SU-DHL-6 (cell line): Measurements from ENCODE around the gene DSN1.

Source experiments
- EZH2phosphoT487 ChIP-seq: fragments of 200-600 bp; sonication (generic), shearing (Covaris generic); conservative IDR thresholded peaks from 2 replicates; pipeline ENCODE4 v1.6.1; 2018; ENCODE audit warnings: mild to moderate bottlenecking, antibody characterized with exemption, low read length, moderate library complexity, mixed read lengths
- TF ChIP-seq, protein P1 (sequence below): fragments of 200-600 bp; sonication (generic); IDR thresholded peaks from one replicate; pipeline ENCODE4 v1.5.1; 2017; ENCODE audit warnings: antibody characterized with exemption, mild to moderate bottlenecking, low read length, moderate library complexity; ENCODE audit not compliant: insufficient read depth, poor library complexity, severe bottlenecking

GRCh38 chr20:36720510-36720909, 53.1 kb downstream of the DSN1 start:
- TF ChIP-seq, protein P1, sequence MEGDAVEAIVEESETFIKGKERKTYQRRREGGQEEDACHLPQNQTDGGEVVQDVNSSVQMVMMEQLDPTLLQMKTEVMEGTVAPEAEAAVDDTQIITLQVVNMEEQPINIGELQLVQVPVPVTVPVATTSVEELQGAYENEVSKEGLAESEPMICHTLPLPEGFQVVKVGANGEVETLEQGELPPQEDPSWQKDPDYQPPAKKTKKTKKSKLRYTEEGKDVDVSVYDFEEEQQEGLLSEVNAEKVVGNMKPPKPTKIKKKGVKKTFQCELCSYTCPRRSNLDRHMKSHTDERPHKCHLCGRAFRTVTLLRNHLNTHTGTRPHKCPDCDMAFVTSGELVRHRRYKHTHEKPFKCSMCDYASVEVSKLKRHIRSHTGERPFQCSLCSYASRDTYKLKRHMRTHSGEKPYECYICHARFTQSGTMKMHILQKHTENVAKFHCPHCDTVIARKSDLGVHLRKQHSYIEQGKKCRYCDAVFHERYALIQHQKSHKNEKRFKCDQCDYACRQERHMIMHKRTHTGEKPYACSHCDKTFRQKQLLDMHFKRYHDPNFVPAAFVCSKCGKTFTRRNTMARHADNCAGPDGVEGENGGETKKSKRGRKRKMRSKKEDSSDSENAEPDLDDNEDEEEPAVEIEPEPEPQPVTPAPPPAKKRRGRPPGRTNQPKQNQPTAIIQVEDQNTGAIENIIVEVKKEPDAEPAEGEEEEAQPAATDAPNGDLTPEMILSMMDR = no peak
- TF ChIP-seq EZH2phosphoT487 = no peak
